ENCODE results near the gene MAGI2. TPM values are rescaled to one million over a fixed set of nuclear protein-coding genes. Genes with fewer than 3 reads are reported as not detected.

MAGI2 gene
- total RNA-seq, 1 donor from 2014 or later = 10.7 TPM

DNA sequence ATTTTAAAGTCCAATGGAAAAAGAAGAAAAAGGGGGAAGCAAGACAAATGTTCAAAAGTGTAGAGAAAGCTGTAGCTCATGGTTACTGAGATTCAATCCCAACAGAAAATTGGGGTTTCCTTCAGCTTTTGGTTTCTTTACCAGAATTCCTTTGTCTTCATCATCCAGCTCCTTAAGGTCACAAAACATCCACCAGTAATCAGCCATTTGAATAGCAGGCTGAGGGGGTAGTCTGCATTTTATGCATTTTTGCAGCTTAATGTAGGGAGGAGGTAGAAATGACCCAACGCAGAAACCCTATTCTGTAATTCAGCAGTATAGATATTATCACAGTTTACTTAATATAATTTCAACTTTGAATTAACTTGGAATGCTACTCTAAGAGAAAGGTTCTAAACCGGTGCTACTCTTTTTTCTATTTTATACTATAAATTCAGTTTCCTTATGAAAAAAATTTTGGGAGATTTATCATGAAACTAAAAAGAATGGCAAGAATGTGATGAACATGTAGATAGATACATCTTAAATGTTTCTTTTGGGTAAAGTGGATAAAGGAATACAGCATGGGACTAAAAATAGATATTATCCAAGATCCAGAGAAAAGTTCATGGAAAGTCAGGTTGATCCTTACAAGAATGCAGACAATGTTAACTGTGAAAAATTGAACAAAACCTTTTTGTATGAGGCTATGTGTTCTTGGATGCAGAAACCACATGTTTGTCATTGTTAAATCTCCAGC lies 1058.0 kb downstream of the MAGI2 start:
- TF ChIP-seq, protein P1, sequence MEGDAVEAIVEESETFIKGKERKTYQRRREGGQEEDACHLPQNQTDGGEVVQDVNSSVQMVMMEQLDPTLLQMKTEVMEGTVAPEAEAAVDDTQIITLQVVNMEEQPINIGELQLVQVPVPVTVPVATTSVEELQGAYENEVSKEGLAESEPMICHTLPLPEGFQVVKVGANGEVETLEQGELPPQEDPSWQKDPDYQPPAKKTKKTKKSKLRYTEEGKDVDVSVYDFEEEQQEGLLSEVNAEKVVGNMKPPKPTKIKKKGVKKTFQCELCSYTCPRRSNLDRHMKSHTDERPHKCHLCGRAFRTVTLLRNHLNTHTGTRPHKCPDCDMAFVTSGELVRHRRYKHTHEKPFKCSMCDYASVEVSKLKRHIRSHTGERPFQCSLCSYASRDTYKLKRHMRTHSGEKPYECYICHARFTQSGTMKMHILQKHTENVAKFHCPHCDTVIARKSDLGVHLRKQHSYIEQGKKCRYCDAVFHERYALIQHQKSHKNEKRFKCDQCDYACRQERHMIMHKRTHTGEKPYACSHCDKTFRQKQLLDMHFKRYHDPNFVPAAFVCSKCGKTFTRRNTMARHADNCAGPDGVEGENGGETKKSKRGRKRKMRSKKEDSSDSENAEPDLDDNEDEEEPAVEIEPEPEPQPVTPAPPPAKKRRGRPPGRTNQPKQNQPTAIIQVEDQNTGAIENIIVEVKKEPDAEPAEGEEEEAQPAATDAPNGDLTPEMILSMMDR (IDR thresholded peaks at IDR 0.05) = no peak
- Mint-ChIP-seq H3K36me3 (ENCODE audit: unreplicated experiment) (no peaks in the 10 kb centered on the region), H3K4me1 (ENCODE audit: unreplicated experiment) (no peaks in the 10 kb centered on the region), H3K27ac (ENCODE audit: unreplicated experiment) (no peak overlapping the region), H3K9me3 (ENCODE audit: unreplicated experiment) (no peaks in the 10 kb centered on the region), H3K4me3 (ENCODE audit: unreplicated experiment) (no peak overlapping the region), H3K27me3 (ENCODE audit: unreplicated experiment) (peaks cover 4% of the 10 kb centered on the region)
- no peak for DNase-seq (ENCODE audit: extremely low spot score, unreplicated experiment)

DNA sequence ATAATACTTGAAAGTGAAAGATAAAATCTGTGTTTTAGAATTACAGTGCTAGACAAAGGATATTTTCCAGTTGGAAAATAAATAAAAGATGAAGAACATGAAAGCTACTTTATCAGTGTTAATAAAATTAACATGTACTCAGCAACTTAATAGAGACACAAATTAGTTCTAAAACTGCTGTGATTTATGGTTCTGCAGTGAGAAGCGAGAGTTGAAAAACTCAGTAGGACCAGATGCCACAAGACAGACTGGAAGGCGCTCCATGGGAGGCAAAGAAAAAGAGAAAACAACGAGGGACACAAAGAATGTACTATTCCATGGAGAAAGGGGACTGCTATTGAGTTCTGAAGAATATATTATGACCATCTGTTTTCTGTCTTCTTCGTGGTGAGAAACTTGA lies 1064.4 kb downstream of the MAGI2 start:
- no peak for DNase-seq (ENCODE audit: extremely low spot score, unreplicated experiment)
- no peak overlapping the region for H3K4me3 Mint-ChIP-seq (ENCODE audit: unreplicated experiment)
- peaks cover under 1% of the 10 kb centered on the region for H3K4me1 Mint-ChIP-seq (ENCODE audit: unreplicated experiment)
- H3K36me3 Mint-ChIP-seq (ENCODE audit: unreplicated experiment) = no peaks in the 10 kb centered on the region
- no peak overlapping the region for H3K27ac Mint-ChIP-seq (ENCODE audit: unreplicated experiment)
- TF ChIP-seq, protein P1 (IDR thresholded peaks at IDR 0.05) = no peak
- H3K27me3 Mint-ChIP-seq (ENCODE audit: unreplicated experiment) = peaks cover 8% of the 10 kb centered on the region
- no peaks in the 10 kb centered on the region for H3K9me3 Mint-ChIP-seq (ENCODE audit: unreplicated experiment)

DNA sequence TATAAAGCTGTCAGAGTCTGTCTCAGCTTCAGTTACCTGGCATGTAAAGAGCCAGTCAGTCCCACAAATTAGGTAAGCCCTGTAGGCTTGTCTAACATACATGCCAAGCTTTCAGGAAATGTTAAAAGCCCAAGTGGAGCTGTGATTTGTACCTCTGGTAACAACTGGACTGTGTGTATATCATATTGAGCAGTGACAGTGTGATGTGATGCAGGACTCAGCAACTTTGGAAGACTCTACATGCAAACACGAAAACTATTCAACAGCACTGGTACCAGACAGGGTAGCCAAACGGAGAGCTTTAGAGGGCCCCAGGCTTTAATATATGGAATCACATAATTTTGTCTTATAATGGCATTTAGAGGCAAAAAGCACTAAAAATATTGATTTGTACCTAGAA lies 1066.9 kb downstream of the MAGI2 start:
- no peaks in the 10 kb centered on the region for H3K36me3 Mint-ChIP-seq (ENCODE audit: unreplicated experiment)
- H3K4me3 Mint-ChIP-seq (ENCODE audit: unreplicated experiment) = no peak overlapping the region
- no peak overlapping the region for H3K27ac Mint-ChIP-seq (ENCODE audit: unreplicated experiment)
- DNase-seq (ENCODE audit: extremely low spot score, unreplicated experiment) = no peak
- H3K27me3 Mint-ChIP-seq (ENCODE audit: unreplicated experiment) = peaks cover 8% of the 10 kb centered on the region
- no peaks in the 10 kb centered on the region for H3K9me3 Mint-ChIP-seq (ENCODE audit: unreplicated experiment)
- TF ChIP-seq, protein P1 (IDR thresholded peaks at IDR 0.05) = no peak
- peaks cover 15% of the 10 kb centered on the region for H3K4me1 Mint-ChIP-seq (ENCODE audit: unreplicated experiment)

DNA sequence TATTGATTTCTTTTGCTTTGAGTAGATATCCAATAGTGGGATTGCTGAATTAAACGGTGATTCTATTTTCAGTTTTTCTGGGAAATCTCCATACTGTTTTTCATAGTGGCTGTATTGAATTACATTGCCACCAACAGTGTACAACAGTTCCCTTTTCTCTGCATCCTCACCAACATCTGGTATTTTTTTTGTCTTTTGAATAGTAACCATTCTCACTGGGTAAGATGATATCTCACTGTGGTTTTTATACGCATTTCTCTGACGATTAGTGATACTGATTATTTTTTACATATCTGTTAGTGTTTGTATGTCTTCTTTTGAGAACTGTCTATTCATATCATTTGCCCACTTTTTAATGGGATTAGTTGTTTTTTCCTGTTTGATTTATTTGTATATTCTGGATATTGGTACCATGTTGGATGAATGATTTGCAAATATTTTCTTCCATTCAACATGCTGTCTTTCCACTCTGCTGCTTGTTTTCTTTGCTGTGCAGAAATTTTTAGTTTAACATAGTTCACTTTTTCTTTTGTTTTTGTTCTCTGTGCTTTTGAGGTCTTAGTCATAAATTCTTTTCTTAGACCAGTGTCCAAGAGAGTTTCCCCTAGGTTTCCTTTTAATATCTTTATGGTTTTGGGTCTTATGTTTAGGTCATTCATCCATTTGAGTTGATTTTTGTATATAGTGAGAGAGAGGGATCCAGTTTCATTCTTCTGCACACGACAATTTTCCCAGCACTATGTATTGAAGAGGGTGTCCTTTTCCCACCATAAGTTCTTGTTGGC lies 1070.2 kb downstream of the MAGI2 start:
- Mint-ChIP-seq H3K27me3 (ENCODE audit: unreplicated experiment) (peaks cover 2% of the 10 kb centered on the region), H3K9me3 (ENCODE audit: unreplicated experiment) (no peaks in the 10 kb centered on the region), H3K4me1 (ENCODE audit: unreplicated experiment) (peaks cover 19% of the 10 kb centered on the region), H3K27ac (ENCODE audit: unreplicated experiment) (peak overlapping the region; percentile 61), H3K36me3 (ENCODE audit: unreplicated experiment) (no peaks in the 10 kb centered on the region), H3K4me3 (ENCODE audit: unreplicated experiment) (peak overlapping the region; percentile 31)
- TF ChIP-seq, protein P1 (IDR thresholded peaks at IDR 0.05) = no peak
- no peak for DNase-seq (ENCODE audit: extremely low spot score, unreplicated experiment)

DNA sequence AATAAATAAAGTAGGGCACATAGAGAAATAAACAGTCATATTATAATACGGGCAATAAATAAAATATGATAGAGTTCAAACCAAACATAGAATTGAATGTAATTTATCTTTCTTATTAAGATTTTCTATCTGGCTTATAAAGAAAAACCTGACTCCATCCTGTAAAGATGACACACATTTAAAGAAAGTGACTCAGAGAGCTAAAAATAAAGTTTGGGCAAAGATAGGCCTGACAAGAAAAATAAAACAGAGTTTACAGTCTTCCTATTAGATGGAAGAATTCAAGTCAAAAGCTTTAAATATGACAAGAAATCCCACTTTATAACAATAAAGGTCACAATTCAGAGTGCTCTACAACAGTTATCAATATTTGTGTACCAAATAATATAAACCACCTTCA lies 1074.3 kb downstream of the MAGI2 start:
- Mint-ChIP-seq H3K27me3 (ENCODE audit: unreplicated experiment) (no peaks in the 10 kb centered on the region), H3K4me3 (ENCODE audit: unreplicated experiment) (no peak overlapping the region), H3K9me3 (ENCODE audit: unreplicated experiment) (no peaks in the 10 kb centered on the region), H3K4me1 (ENCODE audit: unreplicated experiment) (peaks cover 19% of the 10 kb centered on the region), H3K27ac (ENCODE audit: unreplicated experiment) (no peak overlapping the region), H3K36me3 (ENCODE audit: unreplicated experiment) (no peaks in the 10 kb centered on the region)
- DNase-seq (ENCODE audit: extremely low spot score, unreplicated experiment) = no peak
- TF ChIP-seq, protein P1 (IDR thresholded peaks at IDR 0.05) = no peak

All from osteocyte (in vitro differentiated cells).